ENCODE data around the gene CBX7. TPM values are rescaled to one million over a fixed set of nuclear protein-coding genes. Genes with fewer than 3 reads are reported as not detected.
A peak's percentile ranks its signal among the peaks of the same experiment; 100 is the strongest.

CBX7 gene
- total RNA-seq, 4 donors from 2014 or later: 189 to 264 (median 206) TPM

- H3K4me1 ChIP-seq: peaks cover 0 to 14% (median 0%) of the 10 kb centered on the region in 4 donors
- WGBS, 2 donors: 89 to 90% methylated on average over 4 of the region's 4 CpGs
- peaks cover 0 to 5% (median 0%) of the 10 kb centered on the region in 3 donors for H3K36me3 ChIP-seq
- no peaks in the 10 kb centered on the region for H3K9me3 ChIP-seq
- H3K27me3 ChIP-seq: no peaks in the 10 kb centered on the region
- TF ChIP-seq EP300 (IDR thresholded peaks at IDR 0.05): no peak
- no peak for TF ChIP-seq CTCF (IDR thresholded peaks at IDR 0.05)
- TF ChIP-seq POLR2A (IDR thresholded peaks at IDR 0.05): no peak
- no peak overlapping the region for H3K4me3 ChIP-seq
- DNase-seq (ENCODE audit: low spot score in 2 of 2): no peak
- H3K27ac ChIP-seq: no peak overlapping the region
Observed at GRCh38 chr22:39120983-39121382, 31.5 kb downstream of the CBX7 start.

DNA sequence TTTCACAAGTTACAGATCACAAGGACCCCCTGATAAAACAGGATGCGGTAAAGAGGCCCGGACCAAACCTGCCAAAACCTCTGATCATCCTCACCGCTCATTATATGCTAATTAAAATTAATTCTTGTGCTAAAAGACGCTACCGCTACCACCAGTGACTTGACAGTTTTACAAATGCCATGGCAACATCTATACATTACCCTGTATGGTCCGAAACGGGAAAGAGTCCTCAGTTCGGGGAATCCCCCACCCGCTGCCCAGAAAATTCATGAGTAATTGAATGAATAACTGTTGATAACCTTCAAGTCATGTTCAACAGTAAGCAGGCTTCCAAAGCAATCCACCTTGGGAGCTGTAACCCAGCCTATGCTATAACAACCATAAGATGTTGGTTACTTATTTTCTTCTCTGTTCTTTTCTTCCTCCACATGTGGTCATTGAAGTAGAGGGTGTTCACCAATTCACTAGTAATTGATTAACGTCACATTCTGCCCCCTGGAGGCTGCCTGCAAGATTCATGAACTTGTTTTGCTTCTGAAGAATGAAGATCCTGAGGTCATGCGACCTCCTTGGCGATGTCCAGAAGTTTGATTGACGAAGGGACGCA lies 34.8 kb downstream of the CBX7 start:
- no peak overlapping the region for H3K27ac ChIP-seq
- H3K36me3 ChIP-seq: peaks cover 0 to 5% (median 0%) of the 10 kb centered on the region in 3 donors
- H3K4me3 ChIP-seq: no peak overlapping the region
- H3K4me1 ChIP-seq: peaks cover 0 to 4% (median 0%) of the 10 kb centered on the region in 4 donors
- no peaks in the 10 kb centered on the region for H3K27me3 ChIP-seq
- TF ChIP-seq POLR2A (IDR thresholded peaks at IDR 0.05) (no peak), CTCF (IDR thresholded peaks at IDR 0.05) (peak; percentile 10 to 46 (median 30)), EP300 (IDR thresholded peaks at IDR 0.05) (no peak)
- 61 to 68% methylated on average over 14 of the region's 14 CpGs for WGBS, 2 donors
- H3K9me3 ChIP-seq: no peaks in the 10 kb centered on the region
- DNase-seq (ENCODE audit: low spot score in 2 of 2): peak in 1 of 2 donors; percentile 48

DNA sequence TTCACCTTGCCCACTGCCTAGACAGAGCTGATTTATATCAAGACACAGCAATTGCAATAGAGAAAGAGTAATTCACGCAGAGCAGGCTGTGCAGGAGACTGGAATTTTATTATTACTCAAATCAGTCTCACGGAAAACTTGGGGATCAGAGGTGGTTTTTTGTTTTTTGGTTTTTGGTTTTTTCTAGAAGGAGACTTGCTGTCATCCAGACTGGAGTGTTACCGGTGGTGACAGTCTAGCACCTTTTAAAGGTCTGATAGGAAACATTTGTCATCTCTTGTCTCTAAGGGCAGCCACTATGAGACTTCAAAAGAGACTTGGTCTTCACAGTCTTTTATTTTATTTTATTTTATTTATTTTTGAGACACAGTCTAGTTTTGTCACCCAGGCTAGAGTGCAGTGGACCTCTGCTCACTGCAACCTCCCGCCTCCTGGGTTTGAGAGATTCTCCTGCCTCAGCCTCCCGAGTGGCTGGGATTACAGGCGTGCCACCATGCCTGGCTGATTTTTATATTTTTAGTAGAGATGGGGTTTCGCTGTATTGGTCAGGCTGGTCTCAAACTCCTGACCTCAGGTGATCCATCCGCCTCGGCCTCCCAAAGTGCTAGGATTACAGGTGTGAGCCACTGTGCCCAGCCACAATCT lies 36.4 kb downstream of the CBX7 start:
- H3K27ac ChIP-seq: no peak overlapping the region
- H3K4me3 ChIP-seq: no peak overlapping the region
- DNase-seq (ENCODE audit: low spot score in 2 of 2): no peak
- peaks cover 0 to 5% (median 0%) of the 10 kb centered on the region in 3 donors for H3K36me3 ChIP-seq
- H3K27me3 ChIP-seq: no peaks in the 10 kb centered on the region
- TF ChIP-seq POLR2A (IDR thresholded peaks at IDR 0.05) (no peak), CTCF (IDR thresholded peaks at IDR 0.05) (no peak), EP300 (IDR thresholded peaks at IDR 0.05) (no peak)
- 88% methylated on average over 9 of the region's 9 CpGs for WGBS, 2 donors
- no peaks in the 10 kb centered on the region for H3K4me1 ChIP-seq
- no peaks in the 10 kb centered on the region for H3K9me3 ChIP-seq

GRCh38 chr22:39115570-39115969 lies 36.9 kb downstream of the CBX7 start:
- Histone ChIP-seq H3K27me3 (no peaks in the 10 kb centered on the region), H3K27ac (no peak overlapping the region), H3K36me3 (peaks cover 0 to 5% (median 0%) of the 10 kb centered on the region in 3 donors), H3K9me3 (no peaks in the 10 kb centered on the region), H3K4me1 (no peaks in the 10 kb centered on the region), H3K4me3 (no peak overlapping the region)
- DNase-seq (ENCODE audit: low spot score in 2 of 2): no peak
- WGBS, 2 donors: 89 to 91% methylated on average over 2 of the region's 2 CpGs
- TF ChIP-seq CTCF (IDR thresholded peaks at IDR 0.05) (no peak), EP300 (IDR thresholded peaks at IDR 0.05) (no peak), POLR2A (IDR thresholded peaks at IDR 0.05) (no peak)

GRCh38 chr22:39114112-39114511 lies 38.4 kb downstream of the CBX7 start:
- no peak for DNase-seq (ENCODE audit: low spot score in 2 of 2)
- WGBS, 2 donors: 44 to 53% methylated on average over 6 of the region's 6 CpGs
- no peaks in the 10 kb centered on the region for H3K9me3 ChIP-seq
- H3K4me3 ChIP-seq: no peak overlapping the region
- H3K27ac ChIP-seq: no peak overlapping the region
- no peaks in the 10 kb centered on the region for H3K36me3 ChIP-seq
- H3K4me1 ChIP-seq: no peaks in the 10 kb centered on the region
- no peak for TF ChIP-seq POLR2A (IDR thresholded peaks at IDR 0.05)
- no peak for TF ChIP-seq CTCF (IDR thresholded peaks at IDR 0.05)
- TF ChIP-seq EP300 (IDR thresholded peaks at IDR 0.05): no peak
- no peaks in the 10 kb centered on the region for H3K27me3 ChIP-seq
